ENCODE results near the gene GLI2.

Gene GLI2

GRCh38 chr2:120770641-120771040, 35.0 kb downstream of the GLI2 start:
- TF ChIP-seq, protein P1, sequence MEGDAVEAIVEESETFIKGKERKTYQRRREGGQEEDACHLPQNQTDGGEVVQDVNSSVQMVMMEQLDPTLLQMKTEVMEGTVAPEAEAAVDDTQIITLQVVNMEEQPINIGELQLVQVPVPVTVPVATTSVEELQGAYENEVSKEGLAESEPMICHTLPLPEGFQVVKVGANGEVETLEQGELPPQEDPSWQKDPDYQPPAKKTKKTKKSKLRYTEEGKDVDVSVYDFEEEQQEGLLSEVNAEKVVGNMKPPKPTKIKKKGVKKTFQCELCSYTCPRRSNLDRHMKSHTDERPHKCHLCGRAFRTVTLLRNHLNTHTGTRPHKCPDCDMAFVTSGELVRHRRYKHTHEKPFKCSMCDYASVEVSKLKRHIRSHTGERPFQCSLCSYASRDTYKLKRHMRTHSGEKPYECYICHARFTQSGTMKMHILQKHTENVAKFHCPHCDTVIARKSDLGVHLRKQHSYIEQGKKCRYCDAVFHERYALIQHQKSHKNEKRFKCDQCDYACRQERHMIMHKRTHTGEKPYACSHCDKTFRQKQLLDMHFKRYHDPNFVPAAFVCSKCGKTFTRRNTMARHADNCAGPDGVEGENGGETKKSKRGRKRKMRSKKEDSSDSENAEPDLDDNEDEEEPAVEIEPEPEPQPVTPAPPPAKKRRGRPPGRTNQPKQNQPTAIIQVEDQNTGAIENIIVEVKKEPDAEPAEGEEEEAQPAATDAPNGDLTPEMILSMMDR (IDR thresholded peaks at IDR 0.05; ENCODE audit: low read depth, low read length): no peak
- peaks cover 9% of the 10 kb centered on the region for H3K4me1 ChIP-seq
- H3K36me3 ChIP-seq: no peaks in the 10 kb centered on the region
- no peak for DNase-seq
- no peaks in the 10 kb centered on the region for H3K9me3 ChIP-seq
- no peak overlapping the region for H3K4me3 ChIP-seq (ENCODE audit: low read depth, low read length)
- H3K27me3 ChIP-seq: no peaks in the 10 kb centered on the region

DNA sequence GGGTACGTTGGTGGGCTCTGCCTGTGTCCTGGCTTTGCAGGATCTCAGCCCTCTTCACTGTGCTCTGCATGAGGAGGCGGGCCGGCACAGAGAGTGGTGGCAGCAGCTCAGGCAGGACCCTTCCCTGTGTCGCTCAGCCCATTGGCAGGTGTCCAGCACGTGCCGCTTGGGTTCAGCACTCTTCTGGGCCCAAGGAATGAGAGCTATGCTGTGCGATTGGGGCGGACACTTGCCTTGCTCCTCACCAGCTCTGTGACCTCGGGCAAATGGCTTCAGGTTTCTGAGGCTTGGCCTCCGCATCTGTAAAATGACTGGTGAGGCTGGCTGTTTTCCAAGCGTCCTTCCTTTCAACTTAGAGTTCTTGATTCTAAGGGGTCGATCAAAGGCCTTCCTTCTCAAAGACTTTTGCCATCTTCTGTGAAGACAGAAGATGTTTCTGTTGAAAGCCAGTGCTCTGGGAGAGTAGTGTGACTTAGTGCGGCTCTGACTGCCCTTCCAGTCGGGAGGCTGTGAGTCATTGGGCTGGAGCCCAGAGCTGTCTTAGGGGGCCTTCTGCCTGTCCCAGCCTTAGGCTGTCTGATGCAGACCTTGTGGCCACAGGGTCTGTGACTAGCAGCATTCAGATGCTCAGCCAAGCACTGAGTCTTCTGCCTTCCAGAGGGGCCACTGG, 35.6 kb downstream of the GLI2 start:
- Histone ChIP-seq H3K4me1 (peaks cover 9% of the 10 kb centered on the region), H3K36me3 (no peaks in the 10 kb centered on the region), H3K4me3 (ENCODE audit: low read depth, low read length) (no peak overlapping the region), H3K27me3 (no peaks in the 10 kb centered on the region), H3K9me3 (no peaks in the 10 kb centered on the region)
- TF ChIP-seq, protein P1 (IDR thresholded peaks at IDR 0.05; ENCODE audit: low read depth, low read length): no peak
- peak; percentile 50 for DNase-seq

DNA sequence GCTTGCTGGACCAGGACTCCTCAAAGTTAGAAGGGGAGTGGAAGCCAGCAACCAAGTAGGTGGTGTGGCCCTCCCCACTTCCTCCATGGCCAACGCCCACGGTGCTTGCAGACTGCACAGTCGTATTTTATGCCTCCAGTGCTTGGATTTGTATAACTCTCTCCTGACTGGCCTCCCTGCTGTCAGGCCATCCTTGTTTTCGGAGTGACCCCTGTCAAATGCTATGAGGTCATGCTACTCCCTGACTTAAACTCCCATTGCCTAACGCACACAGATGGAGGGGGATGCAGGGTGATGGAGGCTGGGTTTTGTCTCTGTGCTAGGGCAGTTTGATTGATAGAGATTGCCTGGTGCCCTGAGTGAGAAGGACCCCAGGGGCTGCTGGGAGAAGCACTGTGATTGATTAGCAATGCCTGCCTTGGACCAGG, 36.1 kb downstream of the GLI2 start:
- TF ChIP-seq, protein P1 (IDR thresholded peaks at IDR 0.05; ENCODE audit: low read depth, low read length): no peak
- H3K36me3 ChIP-seq: no peaks in the 10 kb centered on the region
- no peak for DNase-seq
- H3K27me3 ChIP-seq: no peaks in the 10 kb centered on the region
- peaks cover 9% of the 10 kb centered on the region for H3K4me1 ChIP-seq
- no peak overlapping the region for H3K4me3 ChIP-seq (ENCODE audit: low read depth, low read length)
- H3K9me3 ChIP-seq: no peaks in the 10 kb centered on the region

DNA sequence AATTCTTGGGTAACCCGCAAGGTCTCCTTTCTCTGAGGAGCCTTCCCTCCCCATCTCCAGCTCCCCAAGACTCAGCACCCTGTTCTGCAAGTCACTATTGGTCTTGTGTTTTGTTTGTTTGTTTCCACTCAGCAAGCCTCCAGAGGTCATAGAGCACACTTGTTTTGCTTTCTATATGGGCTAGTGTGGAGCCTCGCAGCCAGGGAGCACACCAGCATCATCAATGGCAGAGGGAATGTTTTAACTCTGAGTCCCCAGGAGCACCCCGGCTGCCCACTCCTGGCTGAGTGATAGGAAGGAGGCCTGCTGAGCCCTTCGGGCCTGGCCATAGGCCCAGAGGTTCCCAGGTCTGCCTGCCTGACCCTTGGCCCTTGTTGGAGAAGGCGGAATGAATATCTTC, 36.6 kb downstream of the GLI2 start:
- TF ChIP-seq, protein P1 (IDR thresholded peaks at IDR 0.05; ENCODE audit: low read depth, low read length): no peak
- no peaks in the 10 kb centered on the region for H3K36me3 ChIP-seq
- DNase-seq: no peak
- H3K27me3 ChIP-seq: no peaks in the 10 kb centered on the region
- no peaks in the 10 kb centered on the region for H3K9me3 ChIP-seq
- H3K4me1 ChIP-seq: peaks cover 9% of the 10 kb centered on the region
- H3K4me3 ChIP-seq (ENCODE audit: low read depth, low read length): no peak overlapping the region

DNA sequence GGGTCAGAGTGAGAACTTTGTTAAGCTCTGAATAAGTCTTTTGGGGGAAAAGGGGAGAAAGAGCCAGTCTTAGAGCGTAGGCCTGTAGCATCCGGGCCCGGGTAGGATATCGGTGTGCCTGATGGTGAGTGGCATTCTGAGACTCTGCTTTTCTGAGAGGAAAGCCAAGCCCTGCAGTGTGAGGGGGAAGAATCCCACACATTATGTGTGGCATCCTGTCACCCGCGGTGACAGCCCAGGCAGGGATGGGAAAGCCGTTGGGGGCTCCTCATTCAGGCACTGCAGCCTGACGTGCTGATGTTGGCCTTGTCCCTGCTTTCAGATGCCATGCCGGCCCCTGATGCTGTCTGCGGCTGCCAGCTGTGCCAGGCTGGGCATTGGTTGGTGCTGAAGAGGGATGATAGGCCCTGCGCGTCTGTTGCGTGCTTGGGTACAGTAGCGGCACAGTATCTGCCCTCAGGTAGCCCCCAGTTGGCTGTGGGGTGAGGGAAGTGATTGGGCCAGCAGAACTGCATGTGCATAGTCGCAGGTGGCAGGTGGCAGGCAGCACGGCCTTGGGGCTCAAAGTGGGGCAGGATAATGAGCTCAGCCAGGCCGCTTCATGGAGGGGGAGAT, 37.6 kb downstream of the GLI2 start:
- peaks cover 9% of the 10 kb centered on the region for H3K4me1 ChIP-seq

More for the DNA sequence above, 37.6 kb downstream of the GLI2 start:
- H3K9me3 ChIP-seq: no peaks in the 10 kb centered on the region
- no peaks in the 10 kb centered on the region for H3K36me3 ChIP-seq
- TF ChIP-seq, protein P1 (IDR thresholded peaks at IDR 0.05; ENCODE audit: low read depth, low read length): no peak
- no peaks in the 10 kb centered on the region for H3K27me3 ChIP-seq
- DNase-seq: no peak
- no peak overlapping the region for H3K4me3 ChIP-seq (ENCODE audit: low read depth, low read length)

All from BE2C (cell line).